ENCODE data around the gene CXCL16. TPM values are rescaled to one million over a fixed set of nuclear protein-coding genes. Genes with fewer than 3 reads are reported as not detected.

CXCL16 gene
- total RNA-seq, 1 experiment from 2014 or later: 22.1 TPM

DNA sequence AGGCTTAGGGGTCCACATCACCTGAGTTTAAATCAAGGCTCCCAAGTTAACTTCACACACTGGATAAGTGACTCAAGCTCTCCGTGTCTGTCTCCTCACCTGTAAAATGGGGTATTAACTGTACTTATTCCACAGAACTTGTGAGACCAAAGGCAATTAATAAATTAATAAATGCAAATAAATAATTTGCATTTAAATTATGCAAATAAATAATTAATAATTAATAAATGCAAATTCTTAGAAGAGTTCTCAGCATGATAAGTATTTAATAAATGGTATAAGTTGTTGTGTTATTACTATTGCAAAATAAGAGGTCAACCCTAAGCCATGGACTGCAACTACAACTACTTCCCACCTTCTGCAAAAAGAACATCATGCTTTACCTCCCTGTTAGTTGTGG is 13.7 kb upstream of the CXCL16 start:
- H2AFZ ChIP-seq (ENCODE audit: low read length): no peak overlapping the region
- CTCF ChIA-PET: no interaction called here

DNA sequence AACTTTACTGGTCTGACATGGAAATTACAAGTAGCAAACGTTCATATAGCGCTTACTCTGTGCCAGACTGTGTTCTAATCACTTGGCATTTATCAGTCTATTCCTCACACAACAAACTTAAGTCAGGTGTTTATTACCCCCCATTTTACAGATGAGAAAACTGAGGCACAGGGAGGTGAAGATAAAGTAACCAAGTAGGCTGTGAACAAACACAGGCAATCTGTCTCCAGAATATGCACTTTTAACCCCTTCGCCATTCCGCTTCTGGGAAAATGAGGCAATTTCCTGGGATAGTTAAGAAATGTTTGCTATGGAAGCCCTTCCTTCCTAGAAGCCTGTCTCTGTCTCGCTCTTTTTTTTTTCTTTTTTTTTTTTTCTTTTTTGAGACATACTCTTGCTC is 12.2 kb upstream of the CXCL16 start:
- Histone ChIP-seq H4K20me1 (ENCODE audit: low read length) (no peaks in the 10 kb centered on the region), H3K4me2 (ENCODE audit: low read length) (no peak overlapping the region), H3K4me1 (ENCODE audit: insufficient read depth, low read length) (no peaks in the 10 kb centered on the region), H3K36me3 (ENCODE audit: low read depth, low read length) (no peaks in the 10 kb centered on the region), H3K27ac (ENCODE audit: low read length) (no peak overlapping the region), H3K27me3 (ENCODE audit: low read length) (no peaks in the 10 kb centered on the region), H3K9me3 (ENCODE audit: low read length) (no peaks in the 10 kb centered on the region), H3K4me3 (ENCODE audit: low read length) (no peak overlapping the region), H3F3A (ENCODE audit: low read length, unreplicated experiment) (no peaks in the 10 kb centered on the region), H2AFZ (ENCODE audit: low read length) (no peak overlapping the region), H3K9me2 (replicated peaks; ENCODE audit: low read length) (no peaks in the 10 kb centered on the region), H3K9ac (ENCODE audit: low read length) (no peak overlapping the region), H3K79me2 (ENCODE audit: low read length) (no peaks in the 10 kb centered on the region)
- BruUV-seq (replicated peaks): no TSS peak
- ChIA-PET POLR2A (ENCODE audit: unreplicated experiment) (no interaction called here), CTCF (no interaction called here)
- intact Hi-C loops (cut with micrococcal nuclease): no loop called here
- no peak for TF ChIP-seq EZH2phosphoT487 (IDR thresholded peaks at IDR 0.05; ENCODE audit: borderline replicate concordance, low read length)
- TF ChIP-seq CTCF (conservative IDR thresholded peaks at IDR 0.05; ENCODE audit: low read depth, low read length): no peak
- no peak for TF ChIP-seq EZH2 (IDR thresholded peaks at IDR 0.05; ENCODE audit: low read length, unreplicated experiment)
- ATAC-seq: no peak
- no peak for DNase-seq

More for the DNA sequence above, 13.7 kb upstream of the CXCL16 start:
- Histone ChIP-seq H3K9me2 (replicated peaks; ENCODE audit: low read length) (no peaks in the 10 kb centered on the region), H3K9ac (ENCODE audit: low read length) (no peak overlapping the region), H3K4me2 (ENCODE audit: low read length) (no peak overlapping the region), H4K20me1 (ENCODE audit: low read length) (no peaks in the 10 kb centered on the region), H3F3A (ENCODE audit: low read length, unreplicated experiment) (no peaks in the 10 kb centered on the region), H3K27ac (ENCODE audit: low read length) (no peak overlapping the region), H3K4me3 (ENCODE audit: low read length) (no peak overlapping the region), H3K36me3 (ENCODE audit: low read depth, low read length) (no peaks in the 10 kb centered on the region), H3K27me3 (ENCODE audit: low read length) (no peaks in the 10 kb centered on the region), H3K4me1 (ENCODE audit: insufficient read depth, low read length) (no peaks in the 10 kb centered on the region), H3K79me2 (ENCODE audit: low read length) (no peaks in the 10 kb centered on the region), H3K9me3 (ENCODE audit: low read length) (no peaks in the 10 kb centered on the region)
- DNase-seq (no peak), ATAC-seq (no peak)
- POLR2A ChIA-PET (ENCODE audit: unreplicated experiment): no interaction called here
- BruUV-seq (replicated peaks): no TSS peak
- no peak for TF ChIP-seq EZH2phosphoT487 (IDR thresholded peaks at IDR 0.05; ENCODE audit: borderline replicate concordance, low read length)
- no peak for TF ChIP-seq EZH2 (IDR thresholded peaks at IDR 0.05; ENCODE audit: low read length, unreplicated experiment)
- TF ChIP-seq CTCF (conservative IDR thresholded peaks at IDR 0.05; ENCODE audit: low read depth, low read length): no peak
- intact Hi-C loops (cut with micrococcal nuclease): no loop called here

- no peaks in the 10 kb centered on the region for H3K27me3 ChIP-seq (ENCODE audit: low read length)
- POLR2A ChIA-PET (ENCODE audit: unreplicated experiment): no interaction called here
These were observed 10.9 kb upstream of the CXCL16 start for GRCh38 chr17:4750606-4751005.

More at GRCh38 chr17:4750606-4751005, 10.9 kb upstream of the CXCL16 start:
- H3K27ac ChIP-seq (ENCODE audit: low read length): no peak overlapping the region
- intact Hi-C loops (cut with micrococcal nuclease): no loop called here
- no peak overlapping the region for H3K9ac ChIP-seq (ENCODE audit: low read length)
- ATAC-seq: no peak
- BruUV-seq (replicated peaks): no TSS peak
- H3K4me1 ChIP-seq (ENCODE audit: insufficient read depth, low read length): no peaks in the 10 kb centered on the region
- H4K20me1 ChIP-seq (ENCODE audit: low read length): no peaks in the 10 kb centered on the region
- H3K79me2 ChIP-seq (ENCODE audit: low read length): no peaks in the 10 kb centered on the region
- H3K4me3 ChIP-seq (ENCODE audit: low read length): no peak overlapping the region
- H3F3A ChIP-seq (ENCODE audit: low read length, unreplicated experiment): no peaks in the 10 kb centered on the region
- no peak for DNase-seq
- H3K9me3 ChIP-seq (ENCODE audit: low read length): no peaks in the 10 kb centered on the region
- TF ChIP-seq EZH2 (IDR thresholded peaks at IDR 0.05; ENCODE audit: low read length, unreplicated experiment): no peak
- no peak for TF ChIP-seq EZH2phosphoT487 (IDR thresholded peaks at IDR 0.05; ENCODE audit: borderline replicate concordance, low read length)
- no peak for TF ChIP-seq CTCF (conservative IDR thresholded peaks at IDR 0.05; ENCODE audit: low read depth, low read length)
- no peaks in the 10 kb centered on the region for H3K9me2 ChIP-seq (replicated peaks; ENCODE audit: low read length)
- no peaks in the 10 kb centered on the region for H3K36me3 ChIP-seq (ENCODE audit: low read depth, low read length)
- no peak overlapping the region for H2AFZ ChIP-seq (ENCODE audit: low read length)
- CTCF ChIA-PET: no interaction called here
- H3K4me2 ChIP-seq (ENCODE audit: low read length): no peak overlapping the region
